Stomach (tissue), 9 donors: Measurements from ENCODE around the gene ABLIM3. TPM values are rescaled to one million over a fixed set of nuclear protein-coding genes. Genes with fewer than 3 reads are reported as not detected.

Experiments
- DNase-seq, 2 donors: peaks; one replicate each; pipeline versions ENCODE4 v3.0.0 to v3.0.0-alpha.2; 2013 to 2019
- H3K27ac ChIP-seq, 5 donors: fragments of 200-600 bp in 4 of 5; sonication (generic) in 4 of 5; one replicate each; pipeline ENCODE4 v1.5.1; 2013 to 2019; ENCODE audit warnings: mild to moderate bottlenecking in 1 of 5, moderate library complexity in 1 of 5
- H3K27me3 ChIP-seq, 3 donors: fragments of 200-600 bp; sonication (generic); one replicate each; pipeline ENCODE4 v1.5.1; 2017 to 2019; ENCODE audit warnings: mixed run types in 1 of 3
- H3K36me3 ChIP-seq, 4 donors: fragments of 200-600 bp; sonication (generic); 1 replicate in 3 of 4; 2 replicates in 1 of 4; pipeline ENCODE4 v1.5.1; 2016 to 2019
- H3K4me1 ChIP-seq, 4 donors: fragments of 200-600 bp; sonication (generic); one replicate each; pipeline ENCODE4 v1.5.1; 2016 to 2019
- H3K4me3 ChIP-seq, 4 donors: fragments of 200-600 bp; sonication (generic) in 3 of 4; one replicate each; pipeline ENCODE4 v1.5.1; 2016 to 2019; ENCODE audit warnings: mild to moderate bottlenecking in 1 of 4
- H3K9me3 ChIP-seq, 4 donors: fragments of 200-600 bp; sonication (generic); one replicate each; pipeline ENCODE4 v1.5.1; 2016 to 2019
- EP300 ChIP-seq: sonication (generic); formaldehyde crosslinking; IDR thresholded peaks from one replicate; pipeline ENCODE4 v1.6.1; 2017; ENCODE audit warnings: antibody characterized with exemption
- POLR2A ChIP-seq, 4 donors: fragments of 450-650 bp; IDR thresholded peaks; one replicate each; pipeline ENCODE4 v1.6.1; 2016; ENCODE audit warnings: antibody characterized with exemption in 4 of 4, control low read depth in 2 of 4, mild to moderate bottlenecking in 1 of 4, moderate library complexity in 1 of 4
- POLR2AphosphoS5 ChIP-seq, 3 donors: sonication (generic); formaldehyde crosslinking; IDR thresholded peaks; one replicate each; pipeline ENCODE4 v1.6.1; 2016; ENCODE audit warnings: antibody characterized with exemption in 3 of 3
- WGBS, 5 donors: extraction: QIAGEN DNeasy Blood & Tissue Kit in 3 of 5; methylation state at CpG; one replicate each; pipeline versions ENCODE4 v1.1.5 to v1.1.7; 2013 to 2018; 5-methylcytosine and 5-hydroxymethylcytosine counted together
- intact Hi-C: fragments of 100-400 bp; cut with DNase I; formaldehyde crosslinking; loops from one replicate; pipeline ENCODE4 v1.15.1; 2023; ENCODE audit warnings: low total_unique reads
- polyA plus RNA-seq, 3 donors: library from polyadenylated mRNA; stranded (reverse); fragments of 200-250 nt; gene quantifications; one replicate each; pipeline ENCODE4 v1.2.3, GENCODE V29; 2013
- total RNA-seq, 5 donors: library from RNA; depleted of rRNA; stranded (reverse); fragments of >200 nt; gene quantifications; one replicate each; pipeline versions ENCODE4 v1.1.0 to v1.2.3, GENCODE V29; 2014 to 2016
- TF ChIP-seq, protein P1 (sequence below), 7 experiments: fragments of 450-650 bp in 4 of 7; fragments of 200-600 bp in 3 of 7; sonication (generic) in 3 of 7; IDR thresholded peaks; one replicate each; pipeline ENCODE4 v1.5.1; 2016 to 2019; ENCODE audit warnings: antibody characterized with exemption in 7 of 7, control low read depth in 2 of 7, mild to moderate bottlenecking in 1 of 7
- donor health status: healthy with polysubstance abuse.
- donor health status: Bipolar disorder and iron deficiency.
- donor health status: healthy.

Gene ABLIM3
- total and polyA plus RNA-seq, 8 donors = 4.6 to 21.4 (median 10.3) TPM

DNA sequence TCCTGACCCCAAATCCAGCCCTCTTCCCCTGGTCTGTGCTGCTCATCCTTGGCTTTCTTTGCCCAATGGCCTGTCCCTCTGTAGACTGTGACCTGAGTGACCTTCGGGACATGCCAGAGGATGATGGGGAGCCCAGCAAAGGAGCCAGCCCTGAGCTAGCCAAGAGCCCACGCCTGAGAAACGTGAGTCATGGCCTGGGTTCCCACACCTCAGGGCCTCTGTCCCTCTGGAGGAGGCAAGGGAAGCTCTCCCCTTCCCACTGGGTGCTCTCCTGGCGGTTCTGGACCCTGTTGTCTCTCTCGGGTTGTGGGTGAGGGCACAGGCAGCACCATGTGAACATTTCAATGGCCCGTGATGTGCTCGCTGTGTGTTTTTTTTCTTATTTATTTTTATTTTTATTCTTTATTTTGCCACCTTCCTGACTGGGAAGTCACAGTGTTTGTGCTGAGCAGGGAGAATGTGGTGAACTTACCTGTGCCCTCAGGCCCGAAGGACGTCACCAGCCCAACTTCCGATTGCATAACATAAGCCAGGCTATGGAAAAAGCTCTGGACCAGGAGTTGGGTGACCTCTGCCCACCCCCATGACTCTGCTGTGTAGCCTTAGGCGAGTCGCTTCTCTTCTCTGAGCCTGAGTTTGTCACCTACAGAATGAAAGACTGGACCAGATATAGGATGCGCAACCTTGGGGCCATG, 159.9 kb downstream of the ABLIM3 start:
- H3K27me3 ChIP-seq = peaks cover 0 to 13% (median 0%) of the 10 kb centered on the region in 3 donors
- intact Hi-C loops = no loop called here

GRCh38 chr5:149301744-149302380, 160.6 kb downstream of the ABLIM3 start:
- H3K4me3 ChIP-seq = no peak overlapping the region

More for the DNA sequence above, 159.9 kb downstream of the ABLIM3 start:
- Histone ChIP-seq H3K36me3 (peaks cover 0 to 4% (median 0%) of the 10 kb centered on the region in 4 donors), H3K4me3 (no peak overlapping the region), H3K9me3 (no peaks in the 10 kb centered on the region), H3K4me1 (no peaks in the 10 kb centered on the region), H3K27ac (no peak overlapping the region)
- TF ChIP-seq, protein P1, sequence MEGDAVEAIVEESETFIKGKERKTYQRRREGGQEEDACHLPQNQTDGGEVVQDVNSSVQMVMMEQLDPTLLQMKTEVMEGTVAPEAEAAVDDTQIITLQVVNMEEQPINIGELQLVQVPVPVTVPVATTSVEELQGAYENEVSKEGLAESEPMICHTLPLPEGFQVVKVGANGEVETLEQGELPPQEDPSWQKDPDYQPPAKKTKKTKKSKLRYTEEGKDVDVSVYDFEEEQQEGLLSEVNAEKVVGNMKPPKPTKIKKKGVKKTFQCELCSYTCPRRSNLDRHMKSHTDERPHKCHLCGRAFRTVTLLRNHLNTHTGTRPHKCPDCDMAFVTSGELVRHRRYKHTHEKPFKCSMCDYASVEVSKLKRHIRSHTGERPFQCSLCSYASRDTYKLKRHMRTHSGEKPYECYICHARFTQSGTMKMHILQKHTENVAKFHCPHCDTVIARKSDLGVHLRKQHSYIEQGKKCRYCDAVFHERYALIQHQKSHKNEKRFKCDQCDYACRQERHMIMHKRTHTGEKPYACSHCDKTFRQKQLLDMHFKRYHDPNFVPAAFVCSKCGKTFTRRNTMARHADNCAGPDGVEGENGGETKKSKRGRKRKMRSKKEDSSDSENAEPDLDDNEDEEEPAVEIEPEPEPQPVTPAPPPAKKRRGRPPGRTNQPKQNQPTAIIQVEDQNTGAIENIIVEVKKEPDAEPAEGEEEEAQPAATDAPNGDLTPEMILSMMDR (IDR thresholded peaks at IDR 0.05) = no peak
- TF ChIP-seq POLR2A (IDR thresholded peaks at IDR 0.05) (no peak), EP300 (no peak), POLR2AphosphoS5 (IDR thresholded peaks at IDR 0.05) (no peak)
- 83 to 94% (median 93%) methylated on average over 10 to 13 of the region's 13 CpGs for WGBS, 5 donors
- DNase-seq = no peak

GRCh38 chr5:149302641-149303040, 161.3 kb downstream of the ABLIM3 start:
- 82 to 95% (median 91%) methylated on average over 5 of the region's 5 CpGs for WGBS, 5 donors
- H3K36me3 ChIP-seq = peaks cover 0 to 4% (median 0%) of the 10 kb centered on the region in 4 donors
- intact Hi-C loops = no loop called here
- H3K9me3 ChIP-seq = no peaks in the 10 kb centered on the region
- no peak overlapping the region for H3K4me3 ChIP-seq
- no peak overlapping the region for H3K27ac ChIP-seq
- DNase-seq = no peak
- H3K27me3 ChIP-seq = peaks cover 0 to 13% (median 0%) of the 10 kb centered on the region in 3 donors
- TF ChIP-seq, protein P1 (IDR thresholded peaks at IDR 0.05) = no peak
- TF ChIP-seq POLR2AphosphoS5 (IDR thresholded peaks at IDR 0.05) (no peak), POLR2A (IDR thresholded peaks at IDR 0.05) (no peak), EP300 (no peak)
- H3K4me1 ChIP-seq = no peaks in the 10 kb centered on the region

More at GRCh38 chr5:149301744-149302380, 160.6 kb downstream of the ABLIM3 start:
- intact Hi-C loops = no loop called here
- H3K27ac ChIP-seq = no peak overlapping the region
- H3K36me3 ChIP-seq = peaks cover 0 to 4% (median 0%) of the 10 kb centered on the region in 4 donors
- no peaks in the 10 kb centered on the region for H3K9me3 ChIP-seq
- H3K27me3 ChIP-seq = peaks cover 0 to 13% (median 0%) of the 10 kb centered on the region in 3 donors
- TF ChIP-seq, protein P1 (IDR thresholded peaks at IDR 0.05) = no peak
- TF ChIP-seq POLR2A (IDR thresholded peaks at IDR 0.05) (no peak), POLR2AphosphoS5 (IDR thresholded peaks at IDR 0.05) (no peak), EP300 (no peak)
- no peaks in the 10 kb centered on the region for H3K4me1 ChIP-seq
- WGBS, 5 donors = 71 to 83% (median 77%) methylated on average over 8 of the region's 8 CpGs
- DNase-seq = no peak

DNA sequence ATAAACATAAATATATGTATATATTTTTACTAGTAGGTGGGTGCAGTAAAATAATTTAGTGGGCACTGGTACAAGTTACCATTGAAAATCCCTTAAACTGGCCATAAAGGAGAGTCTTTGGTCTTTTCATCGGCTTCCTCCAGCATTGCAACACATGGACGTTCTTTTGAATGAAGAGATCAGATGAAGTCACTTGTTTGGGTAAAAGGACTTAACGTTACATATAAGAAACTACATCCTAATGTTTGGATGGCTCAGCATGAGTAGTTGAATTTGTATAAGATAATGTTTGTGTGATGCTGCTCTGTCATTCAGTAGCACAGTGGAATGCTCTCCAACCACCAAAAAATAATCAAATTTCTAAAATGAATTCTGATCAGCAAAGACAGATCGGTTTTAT, 161.9 kb downstream of the ABLIM3 start:
- H3K9me3 ChIP-seq = no peaks in the 10 kb centered on the region
- intact Hi-C loops = no loop called here
- WGBS, 5 donors = 71 to 80% (median 76%) methylated on average over 4 of the region's 4 CpGs
- no peak overlapping the region for H3K4me3 ChIP-seq
- no peak overlapping the region for H3K27ac ChIP-seq
- TF ChIP-seq EP300 (no peak), POLR2A (IDR thresholded peaks at IDR 0.05) (no peak), POLR2AphosphoS5 (IDR thresholded peaks at IDR 0.05) (no peak)
- TF ChIP-seq, protein P1 (IDR thresholded peaks at IDR 0.05) = no peak
- no peaks in the 10 kb centered on the region for H3K4me1 ChIP-seq
- peaks cover 0 to 4% (median 0%) of the 10 kb centered on the region in 4 donors for H3K36me3 ChIP-seq
- peaks cover 0 to 13% (median 0%) of the 10 kb centered on the region in 3 donors for H3K27me3 ChIP-seq
- DNase-seq = no peak
